Smooth muscle cell (in vitro differentiated cells): Measurements from ENCODE around the gene SELENBP1. TPM values are rescaled to one million over a fixed set of nuclear protein-coding genes. Genes with fewer than 3 reads are reported as not detected.

Experiments
- DNase-seq: peaks from one replicate; lab custom pipeline; 2025; ENCODE audit not compliant: unreplicated experiment; lab: John Stamatoyannopoulos, UW
- H2AFZ ChIP-seq: fragments of 200-600 bp; sonication (generic); 2 replicates; pipeline ENCODE4 v1.6.0; 2016; ENCODE audit warnings: antibody characterized with exemption, low read depth, mild to moderate bottlenecking
- H3F3A ChIP-seq: fragments of 200-600 bp; sonication (generic); 2 replicates; pipeline ENCODE4 v1.6.0; 2017; ENCODE audit warnings: antibody characterized with exemption, low read depth
- H3K27ac ChIP-seq: fragments of 200-600 bp; sonication (generic); 2 replicates; pipeline ENCODE4 v1.5.1; 2016; ENCODE audit warnings: low read depth, mild to moderate bottlenecking
- H3K27me3 ChIP-seq: fragments of 200-600 bp; sonication (generic); 2 replicates; pipeline ENCODE4 v1.6.1; 2016; ENCODE audit warnings: low read depth, mild to moderate bottlenecking
- H3K36me3 ChIP-seq: fragments of 200-600 bp; sonication (generic); 2 replicates; pipeline ENCODE4 v1.5.1; 2016; ENCODE audit warnings: low read depth
- H3K4me1 ChIP-seq: fragments of 200-600 bp; sonication (generic); 2 replicates; pipeline ENCODE4 v1.5.1; 2016; ENCODE audit warnings: low read depth
- H3K4me2 ChIP-seq: fragments of 200-600 bp; sonication (generic); 2 replicates; pipeline ENCODE4 v1.6.0; 2016; ENCODE audit warnings: mild to moderate bottlenecking
- H3K4me3 ChIP-seq: fragments of 200-600 bp; sonication (generic); 2 replicates; pipeline ENCODE4 v1.5.1; 2016; ENCODE audit warnings: mild to moderate bottlenecking
- H3K79me2 ChIP-seq: fragments of 200-600 bp; sonication (generic); 2 replicates; pipeline ENCODE4 v1.6.0; 2016; ENCODE audit warnings: low read depth, mild to moderate bottlenecking
- H3K9ac ChIP-seq: fragments of 200-600 bp; sonication (generic); 2 replicates; pipeline ENCODE4 v1.6.0; 2016; ENCODE audit warnings: low read depth
- H3K9me3 ChIP-seq: fragments of 200-600 bp; sonication (generic); replicated peaks from 2 replicates; pipeline ENCODE4 v1.5.1; 2016; ENCODE audit warnings: low read depth
- H4K20me1 ChIP-seq: fragments of 200-600 bp; sonication (generic); 2 replicates; pipeline ENCODE4 v1.6.0; 2016; ENCODE audit warnings: low read depth
- CTCF ChIP-seq: fragments of 200-600 bp; sonication (generic); IDR thresholded peaks from 2 replicates; pipeline ENCODE4 v1.5.1; 2017; ENCODE audit warnings: borderline replicate concordance, mild to moderate bottlenecking, antibody characterized with exemption; ENCODE audit not compliant: insufficient read depth, poor library complexity, severe bottlenecking
- WGBS: methylation state at CpG from one replicate; pipeline ENCODE4 v1.1.7; 2016; ENCODE audit warnings: low lambda C conversion rate; 5-methylcytosine and 5-hydroxymethylcytosine counted together
- polyA plus RNA-seq: library from polyadenylated mRNA; unstranded; fragments of >200 nt; fragmentation: Nextera tagmentation; extraction: Ambion mirVana; gene quantifications from 2 replicates; pipeline ENCODE4 v1.2.1, GENCODE V29; 2016
- total RNA-seq: library from RNA; depleted of rRNA; stranded (reverse); fragments of >200 nt; gene quantifications from 2 replicates; pipeline ENCODE4 v1.2.3, GENCODE V29; 2014

The SELENBP1 gene
- 22.0 and 26.7 TPM in 2 replicates for total RNA-seq
- polyA plus RNA-seq, result 28.8 and 40.2 TPM in 2 replicates

GRCh38 chr1:151372058-151372934 is at the start of gene SELENBP1:
Gene SELENBP1 (minus strand): TSS chr1:151372705. CDS start chr1:151372641, 64 bp downstream.
- peak within 1 kb of the TSS; percentile 86 for H3K4me2 ChIP-seq
- H3K79me2 ChIP-seq, result peaks cover 4% of the 10 kb centered on the region
- no peaks in the 10 kb centered on the region for H3F3A ChIP-seq
- no peaks in the 10 kb centered on the region for H3K27me3 ChIP-seq
- peak within 1 kb of the TSS; percentile 52 for H3K4me3 ChIP-seq
- no peaks in the 10 kb centered on the region for H4K20me1 ChIP-seq
- no peaks in the 10 kb centered on the region for H3K36me3 ChIP-seq
- peak within 1 kb of the TSS; percentile 44 for H3K27ac ChIP-seq
- H3K9me3 ChIP-seq, result no peaks in the 10 kb centered on the region
- peak within 1 kb of the TSS; percentile 66 for H3K9ac ChIP-seq
- WGBS, result 20% methylated on average over 11 of the region's 11 CpGs
- peak within 1 kb of the TSS; percentile 61 for H2AFZ ChIP-seq
- TF ChIP-seq CTCF, result no peak
- H3K4me1 ChIP-seq, result peaks cover 23% of the 10 kb centered on the region
- peak; percentile 20 for DNase-seq

GRCh38 chr1:151419819-151420218 is 47.3 kb upstream of the SELENBP1 start:
- peaks cover 10% of the 10 kb centered on the region for H3K79me2 ChIP-seq
- no peak overlapping the region for H3K27ac ChIP-seq
- no peak for TF ChIP-seq CTCF
- no peak overlapping the region for H3K4me2 ChIP-seq
- peaks cover 32% of the 10 kb centered on the region for H3K36me3 ChIP-seq
- peaks cover 12% of the 10 kb centered on the region for H3F3A ChIP-seq
- peaks cover 10% of the 10 kb centered on the region for H4K20me1 ChIP-seq
- 87% methylated on average over 5 of the region's 5 CpGs for WGBS
- H2AFZ ChIP-seq, result no peak overlapping the region
- no peaks in the 10 kb centered on the region for H3K4me1 ChIP-seq
- DNase-seq, result no peak
- H3K27me3 ChIP-seq, result no peaks in the 10 kb centered on the region
- H3K9ac ChIP-seq, result no peak overlapping the region
- no peaks in the 10 kb centered on the region for H3K9me3 ChIP-seq
- no peak overlapping the region for H3K4me3 ChIP-seq

GRCh38 chr1:151418081-151418480 is 45.6 kb upstream of the SELENBP1 start:
- no peaks in the 10 kb centered on the region for H3K9me3 ChIP-seq
- 98% methylated on average over 3 of the region's 3 CpGs for WGBS

More at GRCh38 chr1:151418081-151418480, 45.6 kb upstream of the SELENBP1 start:
- H3K4me1 ChIP-seq, result no peaks in the 10 kb centered on the region
- no peaks in the 10 kb centered on the region for H3K27me3 ChIP-seq
- no peak overlapping the region for H3K4me3 ChIP-seq
- no peak overlapping the region for H3K4me2 ChIP-seq
- peaks cover 6% of the 10 kb centered on the region for H3K79me2 ChIP-seq
- H2AFZ ChIP-seq, result no peak overlapping the region
- no peak overlapping the region for H3K27ac ChIP-seq
- TF ChIP-seq CTCF, result no peak
- peaks cover 9% of the 10 kb centered on the region for H3F3A ChIP-seq
- DNase-seq, result no peak
- H4K20me1 ChIP-seq, result peaks cover 20% of the 10 kb centered on the region
- H3K36me3 ChIP-seq, result peaks cover 26% of the 10 kb centered on the region
- no peak overlapping the region for H3K9ac ChIP-seq
